HepG2 (cell line): ENCODE data around the gene ANKS3. TPM values are rescaled to one million over a fixed set of nuclear protein-coding genes. Genes with fewer than 3 reads are reported as not detected.

ENCODE experiments used
- ATAC-seq: fragments of 200-7000 bp; cut with Tn5 transposase; 3 replicates; pipeline ENCODE4 v1.9.1; 2020; ENCODE audit warnings: mild to moderate bottlenecking, moderate library complexity
- BruUV-seq: library from RNA; stranded (reverse); fragments of 400-500 nt; replicated peaks from 2 replicates; lab custom pipeline; 2021; lab: Mats Ljungman, UMichigan
- CTCF ChIA-PET: fragments of 300-600 bp; formaldehyde crosslinking; extraction: SDS; loops from one replicate; lab custom pipeline; 2021; ENCODE audit warnings: low total read pairs, inconsistent platforms, low intra/inter-chr PET ratio; lab: Yijun Ruan, JAX
- POLR2A ChIA-PET: fragments of 350-600 bp; sonication (Branson Sonifier 250); formaldehyde crosslinking; loops from one replicate; lab custom pipeline; 2020; ENCODE audit warnings: antibody characterized with exemption, inconsistent platforms; lab: Yijun Ruan, JAX
- DNase-seq: peaks from one replicate; pipeline ENCODE4 v3.0.0-alpha.2; 2015; ENCODE audit warnings: low spot score
- FAIRE-seq: peaks from 3 replicates; lab custom pipeline; 2011; peaks lifted over from hg19 to GRCh38; lab: Jason Lieb, UNC
- H2AFZ ChIP-seq: one replicate; pipeline ENCODE4 v1.6.1; 2011; ENCODE audit warnings: low read length, inconsistent platforms
- H3K27ac ChIP-seq: fragments of 300-600 bp; 3 replicates; pipeline ENCODE4 v1.8.0; 2011; ENCODE audit warnings: mixed run types, mild to moderate bottlenecking, mixed read lengths, low read length, inconsistent platforms; ENCODE audit not compliant: insufficient read depth; ENCODE audit errors: extremely low read length
- H3K27me3 ChIP-seq, 2 experiments: fragments of 200-600 bp in 1 of 2; 2 replicates in 1 of 2; 3 replicates in 1 of 2; pipeline versions ENCODE4 v1.6.0 to v1.8.0; 2011; ENCODE audit warnings: low read length in 2 of 2, mild to moderate bottlenecking in 2 of 2, moderate library complexity in 2 of 2, inconsistent platforms in 1 of 2; ENCODE audit not compliant: insufficient read depth in 2 of 2, control insufficient read depth in 1 of 2
- H3K36me3 ChIP-seq, 2 experiments: fragments of 200-600 bp in 1 of 2; replicated peaks in 1 of 2; 2 replicates in 1 of 2; 3 replicates in 1 of 2; pipeline versions ENCODE4 v1.5.1 to v1.8.0; 2011; ENCODE audit warnings: low read length in 2 of 2, inconsistent platforms in 1 of 2; ENCODE audit not compliant: insufficient read depth in 2 of 2, control insufficient read depth in 1 of 2
- H3K4me1 ChIP-seq: 2 replicates; pipeline ENCODE4 v1.5.1; 2012; ENCODE audit warnings: low read length, inconsistent platforms; ENCODE audit not compliant: insufficient read depth
- H3K4me2 ChIP-seq: 2 replicates; pipeline ENCODE4 v1.6.0; 2011; ENCODE audit warnings: low read depth, low read length, inconsistent platforms
- H3K4me3 ChIP-seq, 3 experiments: fragments of 200-600 bp in 1 of 3; sonication (generic), shearing (Covaris generic) in 1 of 3; replicated peaks in 1 of 3; 2 replicates each; pipeline ENCODE4 v1.5.1; 2011 to 2016; ENCODE audit warnings: low read length in 3 of 3, inconsistent platforms in 2 of 3, low read depth in 2 of 3, mild to moderate bottlenecking in 2 of 3, control low read depth in 1 of 3, mixed read lengths in 1 of 3; ENCODE audit not compliant: insufficient read depth in 1 of 3
- H3K79me2 ChIP-seq: one replicate; pipeline ENCODE4 v1.6.1; 2011; ENCODE audit warnings: low read length, inconsistent platforms; ENCODE audit not compliant: insufficient read depth
- H3K9ac ChIP-seq: 2 replicates; pipeline ENCODE4 v1.6.0; 2011; ENCODE audit warnings: mild to moderate bottlenecking, low read depth, low read length, inconsistent platforms; ENCODE audit not compliant: insufficient read depth
- H3K9me3 ChIP-seq: 2 replicates; pipeline ENCODE4 v1.5.1; 2012; ENCODE audit warnings: mild to moderate bottlenecking, low read length
- H4K20me1 ChIP-seq: 2 replicates; pipeline ENCODE4 v1.6.0; 2011; ENCODE audit warnings: inconsistent platforms, mild to moderate bottlenecking, low read length, moderate library complexity; ENCODE audit not compliant: insufficient read depth
- ATF2 ChIP-seq: sonication (generic); formaldehyde crosslinking; IDR thresholded peaks from 2 replicates; pipeline ENCODE4 v1.4.0; 2020; ENCODE audit warnings: missing genetic modification reagents
- DBP ChIP-seq: sonication (generic); formaldehyde crosslinking; IDR thresholded peaks from 2 replicates; pipeline ENCODE4 v1.4.0; 2020; ENCODE audit warnings: missing genetic modification reagents; ENCODE audit errors: not compliant biosample characterization
- IKZF4 ChIP-seq: sonication (generic); formaldehyde crosslinking; IDR thresholded peaks from 2 replicates; pipeline ENCODE4 v1.5.1; 2020; ENCODE audit warnings: borderline replicate concordance, mild to moderate bottlenecking, low read depth, missing genetic modification reagents; ENCODE audit errors: not compliant biosample characterization
- KAT2B ChIP-seq: fragments of 150-350 bp; IDR thresholded peaks from 2 replicates; pipeline ENCODE4 v1.6.1; 2014; ENCODE audit warnings: low read depth, low read length, borderline replicate concordance
- KDM2A ChIP-seq: sonication (generic); formaldehyde crosslinking; IDR thresholded peaks from 2 replicates; pipeline ENCODE4 v1.4.0; 2020; ENCODE audit warnings: low read depth, missing genetic modification reagents, borderline replicate concordance
- MAFK ChIP-seq, 2 experiments: IDR thresholded peaks in 1 of 2; conservative IDR thresholded peaks in 1 of 2; 2 replicates each; pipeline ENCODE4 v1.6.1; 2011; ENCODE audit warnings: improper control_type of control experiment in 2 of 2, low read length in 2 of 2
- TEAD3 ChIP-seq: optimal IDR thresholded peaks from 2 replicates; pipeline ENCODE3; 2016; ENCODE audit warnings: borderline replicate concordance
- ZNF143 ChIP-seq: sonication (generic); formaldehyde crosslinking; IDR thresholded peaks from 2 replicates; pipeline ENCODE4 v1.4.0; 2020; ENCODE audit warnings: missing genetic modification reagents
- ZNF670 ChIP-seq: sonication (generic); formaldehyde crosslinking; IDR thresholded peaks from 2 replicates; pipeline ENCODE4 v1.8.0; 2022; ENCODE audit warnings: mild to moderate bottlenecking, missing genetic modification reagents, borderline replicate concordance
- ZSCAN21 ChIP-seq: sonication (generic); formaldehyde crosslinking; IDR thresholded peaks from 2 replicates; pipeline ENCODE4 v1.8.0; 2022; ENCODE audit warnings: mild to moderate bottlenecking, missing genetic modification reagents, moderate library complexity, borderline replicate concordance
- WGBS: methylation state at CpG from one replicate; pipeline ENCODE4 v1.1.6; 2017; ENCODE audit warnings: low lambda C conversion rate; 5-methylcytosine and 5-hydroxymethylcytosine counted together
- in situ Hi-C: cut with HindIII; loops from 2 replicates; pipeline ENCODE4 v1.10.0; 2017; ENCODE audit warnings: low pct_unique_long_range_greater_than_20kb; ENCODE audit not compliant: extremely low pct_ligation_motif_present
- intact Hi-C: fragments of 100-400 bp; cut with micrococcal nuclease; formaldehyde crosslinking; loops from one replicate; pipeline ENCODE4 v1.10.0; 2022; ENCODE audit not compliant: unreplicated experiment
- polyA plus RNA-seq, 8 experiments: library from polyadenylated mRNA; depleted of rRNA in 3 of 8; stranded (reverse) in 7 of 8; unstranded in 1 of 8; fragments of >200 nt; fragmentation: Illumina TruSeq in 4 of 8; extraction: Trizol in 4 of 8; gene quantifications; 2 replicates each; pipeline versions ENCODE4 v1.2.1 to v1.2.3, GENCODE V29; 2011 to 2016; ENCODE audit warnings: low read depth in 4 of 8, missing spikeins in 1 of 8, mixed read lengths in 1 of 8; ENCODE audit not compliant: insufficient read depth in 1 of 8
- total RNA-seq, 5 experiments: library from RNA; depleted of rRNA; stranded (reverse); fragments of >200 nt; fragmentation: Illumina TruSeq; extraction: Trizol; gene quantifications; 2 replicates each; pipeline ENCODE4 v1.2.3, GENCODE V29; 2016; ENCODE audit warnings: low read depth in 1 of 5
- TF ChIP-seq, protein P1 (sequence below): sonication (generic); formaldehyde crosslinking; IDR thresholded peaks from 2 replicates; pipeline ENCODE4 v1.4.0; 2020; ENCODE audit warnings: missing genetic modification reagents, borderline replicate concordance
- TF ChIP-seq, protein P2 (sequence below): sonication (generic); formaldehyde crosslinking; conservative IDR thresholded peaks from 2 replicates; pipeline ENCODE4 v1.5.0; 2020; ENCODE audit warnings: missing genetic modification reagents

ANKS3 gene
- total and polyA plus RNA-seq, 2 of the 13 experiments (the other 11 are each of a cell fraction or from before 2014, with no cell fraction given) = 11.4 to 15.9 TPM

- no peak overlapping the region for H3K27ac ChIP-seq
- no peaks in the 10 kb centered on the region for H4K20me1 ChIP-seq
- no peak for TF ChIP-seq MAFK (conservative IDR thresholded peaks at IDR 0.05 in 1 of 2, IDR thresholded peaks at IDR 0.05 in 1 of 2; ENCODE audit: low read length in 2 of 2)
- no peak for TF ChIP-seq KAT2B
- no peak for TF ChIP-seq TEAD3 (CRISPR knock-in tag)
- no peak for TF ChIP-seq IKZF4 (CRISPR knock-in tag)
- no peak for TF ChIP-seq KDM2A (CRISPR knock-in tag)
- no peak for TF ChIP-seq ZSCAN21 (CRISPR knock-in tag)
- TF ChIP-seq, protein P1, sequence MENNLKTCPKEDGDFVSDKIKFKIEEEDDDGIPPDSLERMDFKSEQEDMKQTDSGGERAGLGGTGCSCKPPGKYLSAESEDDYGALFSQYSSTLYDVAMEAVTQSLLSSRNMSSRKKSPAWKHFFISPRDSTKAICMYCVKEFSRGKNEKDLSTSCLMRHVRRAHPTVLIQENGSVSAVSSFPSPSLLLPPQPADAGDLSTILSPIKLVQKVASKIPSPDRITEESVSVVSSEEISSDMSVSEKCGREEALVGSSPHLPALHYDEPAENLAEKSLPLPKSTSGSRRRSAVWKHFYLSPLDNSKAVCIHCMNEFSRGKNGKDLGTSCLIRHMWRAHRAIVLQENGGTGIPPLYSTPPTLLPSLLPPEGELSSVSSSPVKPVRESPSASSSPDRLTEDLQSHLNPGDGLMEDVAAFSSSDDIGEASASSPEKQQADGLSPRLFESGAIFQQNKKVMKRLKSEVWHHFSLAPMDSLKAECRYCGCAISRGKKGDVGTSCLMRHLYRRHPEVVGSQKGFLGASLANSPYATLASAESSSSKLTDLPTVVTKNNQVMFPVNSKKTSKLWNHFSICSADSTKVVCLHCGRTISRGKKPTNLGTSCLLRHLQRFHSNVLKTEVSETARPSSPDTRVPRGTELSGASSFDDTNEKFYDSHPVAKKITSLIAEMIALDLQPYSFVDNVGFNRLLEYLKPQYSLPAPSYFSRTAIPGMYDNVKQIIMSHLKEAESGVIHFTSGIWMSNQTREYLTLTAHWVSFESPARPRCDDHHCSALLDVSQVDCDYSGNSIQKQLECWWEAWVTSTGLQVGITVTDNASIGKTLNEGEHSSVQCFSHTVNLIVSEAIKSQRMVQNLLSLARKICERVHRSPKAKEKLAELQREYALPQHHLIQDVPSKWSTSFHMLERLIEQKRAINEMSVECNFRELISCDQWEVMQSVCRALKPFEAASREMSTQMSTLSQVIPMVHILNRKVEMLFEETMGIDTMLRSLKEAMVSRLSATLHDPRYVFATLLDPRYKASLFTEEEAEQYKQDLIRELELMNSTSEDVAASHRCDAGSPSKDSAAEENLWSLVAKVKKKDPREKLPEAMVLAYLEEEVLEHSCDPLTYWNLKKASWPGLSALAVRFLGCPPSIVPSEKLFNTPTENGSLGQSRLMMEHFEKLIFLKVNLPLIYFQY (CRISPR knock-in tag) = no peak
- TF ChIP-seq DBP = no peak
- TF ChIP-seq ZNF143 (CRISPR knock-in tag) = no peak
- TF ChIP-seq, protein P2, sequence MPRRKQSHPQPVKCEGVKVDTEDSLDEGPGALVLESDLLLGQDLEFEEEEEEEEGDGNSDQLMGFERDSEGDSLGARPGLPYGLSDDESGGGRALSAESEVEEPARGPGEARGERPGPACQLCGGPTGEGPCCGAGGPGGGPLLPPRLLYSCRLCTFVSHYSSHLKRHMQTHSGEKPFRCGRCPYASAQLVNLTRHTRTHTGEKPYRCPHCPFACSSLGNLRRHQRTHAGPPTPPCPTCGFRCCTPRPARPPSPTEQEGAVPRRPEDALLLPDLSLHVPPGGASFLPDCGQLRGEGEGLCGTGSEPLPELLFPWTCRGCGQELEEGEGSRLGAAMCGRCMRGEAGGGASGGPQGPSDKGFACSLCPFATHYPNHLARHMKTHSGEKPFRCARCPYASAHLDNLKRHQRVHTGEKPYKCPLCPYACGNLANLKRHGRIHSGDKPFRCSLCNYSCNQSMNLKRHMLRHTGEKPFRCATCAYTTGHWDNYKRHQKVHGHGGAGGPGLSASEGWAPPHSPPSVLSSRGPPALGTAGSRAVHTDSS = no peak
- TF ChIP-seq ATF2 (CRISPR knock-in tag) = no peak
- TF ChIP-seq ZNF670 (CRISPR knock-in tag) = no peak
- H3K9ac ChIP-seq = no peak overlapping the region
- WGBS = 88% methylated on average over 6 of the region's 18 CpGs
- CTCF ChIA-PET = no interaction called here
- no peaks in the 10 kb centered on the region for H3K4me1 ChIP-seq
- H2AFZ ChIP-seq = no peak overlapping the region
- H3K4me2 ChIP-seq = no peak overlapping the region
- DNase-seq (no peak), FAIRE-seq (no peak), ATAC-seq (no peak)
- peaks cover 15 to 37% of the 10 kb centered on the region in 2 experiments; a peak in 4 of 5 replicates for H3K36me3 ChIP-seq
- H3K27me3 ChIP-seq = no peaks in the 10 kb centered on the region
- H3K4me3 ChIP-seq = no peak overlapping the region
- no peaks in the 10 kb centered on the region for H3K79me2 ChIP-seq
- BruUV-seq = no TSS peak
- in situ Hi-C loops (no loop called here), intact Hi-C loops (no loop called here)
- POLR2A ChIA-PET = no interaction called here
- H3K9me3 ChIP-seq = no peaks in the 10 kb centered on the region
Observed at GRCh38 chr16:4713663-4714501, 20.2 kb downstream of the ANKS3 start.
